Left ventricle myocardium inferior (tissue), 1 donor: ENCODE results near the gene HSPA12B. TPM values are rescaled to one million over a fixed set of nuclear protein-coding genes. Genes with fewer than 3 reads are reported as not detected.

Source experiments
- DNase-seq: peaks from one replicate; pipeline ENCODE4 v3.0.0-alpha.2; 2020
- H3K27ac ChIP-seq: fragments of 200-600 bp; replicated peaks from 2 replicates; pipeline ENCODE4 v1.8.0; 2021
- H3K27me3 ChIP-seq: fragments of 200-600 bp; 2 replicates; pipeline ENCODE4 v1.8.0; 2021; ENCODE audit warnings: low read depth
- H3K36me3 ChIP-seq: fragments of 200-600 bp; 2 replicates; pipeline ENCODE4 v1.8.0; 2021
- H3K4me1 ChIP-seq: fragments of 200-600 bp; 2 replicates; pipeline ENCODE4 v1.8.0; 2021
- H3K4me3 ChIP-seq: fragments of 200-600 bp; 2 replicates; pipeline ENCODE4 v1.8.0; 2021; ENCODE audit warnings: mild to moderate bottlenecking, moderate library complexity
- H3K9me3 ChIP-seq: fragments of 200-600 bp; replicated peaks from 2 replicates; pipeline ENCODE4 v1.8.0; 2021
- CTCF ChIP-seq: fragments of 200-600 bp; IDR thresholded peaks from 2 replicates; pipeline ENCODE4 v1.8.0; 2021; ENCODE audit warnings: antibody characterized with exemption, mild to moderate bottlenecking, borderline replicate concordance
- intact Hi-C: fragments of 100-400 bp; cut with micrococcal nuclease; formaldehyde crosslinking; loops from one replicate; pipeline ENCODE4 v1.11.0; 2022
- total RNA-seq: library from RNA; stranded (reverse); fragmentation: NEBNext Ultra II Directional; extraction: Animal tissue kit (Norgen Biotek cat#: 25700); gene quantifications from one replicate; pipeline ENCODE4 v1.2.1, GENCODE V29; 2021
- donor health status: DM: no; HTN: yes; CAD: no; lungs with severe emphysema.

Gene HSPA12B
- total RNA-seq, 1 donor from 2014 or later, result 12.5 TPM

- no peaks in the 10 kb centered on the region for H3K27me3 ChIP-seq
- no peak overlapping the region for H3K4me3 ChIP-seq
- no peak overlapping the region for H3K27ac ChIP-seq
- intact Hi-C loops, result no loop called here
- DNase-seq, result no peak
- H3K36me3 ChIP-seq, result peaks cover 6% of the 10 kb centered on the region
- H3K9me3 ChIP-seq, result no peaks in the 10 kb centered on the region
- no peak for TF ChIP-seq CTCF
- H3K4me1 ChIP-seq, result peaks cover 62% of the 10 kb centered on the region
Observed at GRCh38 chr20:3782597-3782996, 50.1 kb downstream of the HSPA12B start.

- no peak overlapping the region for H3K4me3 ChIP-seq
- no peak for DNase-seq
- no peaks in the 10 kb centered on the region for H3K9me3 ChIP-seq
- peaks cover 57% of the 10 kb centered on the region for H3K4me1 ChIP-seq
- H3K27me3 ChIP-seq, result no peaks in the 10 kb centered on the region
- H3K36me3 ChIP-seq, result peaks cover 6% of the 10 kb centered on the region
- no peak overlapping the region for H3K27ac ChIP-seq
- intact Hi-C loops, result no loop called here
- TF ChIP-seq CTCF, result no peak
Observed at GRCh38 chr20:3783068-3783489, 50.6 kb downstream of the HSPA12B start.

- peak overlapping the region; percentile 92 for H3K27ac ChIP-seq
- intact Hi-C loops, result no loop called here
- H3K27me3 ChIP-seq, result no peaks in the 10 kb centered on the region
- H3K36me3 ChIP-seq, result peaks cover 6% of the 10 kb centered on the region
- H3K9me3 ChIP-seq, result no peaks in the 10 kb centered on the region
- no peak for DNase-seq
- TF ChIP-seq CTCF, result no peak
- peak overlapping the region; percentile 81 for H3K4me3 ChIP-seq
- peaks cover 52% of the 10 kb centered on the region for H3K4me1 ChIP-seq
Observed at GRCh38 chr20:3783511-3784195, 51.2 kb downstream of the HSPA12B start.

- Histone ChIP-seq H3K27me3 (no peaks in the 10 kb centered on the region), H3K4me3 (peak overlapping the region; percentile 81), H3K9me3 (no peaks in the 10 kb centered on the region), H3K4me1 (peaks cover 52% of the 10 kb centered on the region), H3K27ac (peak overlapping the region; percentile 92), H3K36me3 (peaks cover 6% of the 10 kb centered on the region)
- TF ChIP-seq CTCF, result no peak
- intact Hi-C loops, result no loop called here
- DNase-seq, result no peak
Observed at GRCh38 chr20:3784216-3784853, 51.9 kb downstream of the HSPA12B start.

- Histone ChIP-seq H3K27ac (peak overlapping the region; percentile 92), H3K36me3 (peaks cover 6% of the 10 kb centered on the region), H3K4me3 (peak overlapping the region; percentile 81), H3K9me3 (no peaks in the 10 kb centered on the region), H3K27me3 (no peaks in the 10 kb centered on the region), H3K4me1 (peaks cover 52% of the 10 kb centered on the region)
- no peak for TF ChIP-seq CTCF
- intact Hi-C loops, result no loop called here
- DNase-seq, result no peak
Observed at GRCh38 chr20:3784863-3785239, 52.4 kb downstream of the HSPA12B start.
